ENCODE data around the gene OR2A12.

The OR2A12 gene

GRCh38 chr7:144130730-144131129, 44.7 kb downstream of the OR2A12 start:
- in situ Hi-C loops (cut with HindIII; ENCODE audit: low pct_unique_long_range_greater_than_20kb, low sequenced_read_pairs): no loop called here
- no peak for TF ChIP-seq JUND (IDR thresholded peaks at IDR 0.05; ENCODE audit: low read depth)

GRCh38 chr7:144132262-144132661, 46.2 kb downstream of the OR2A12 start:
- DNase-seq (ENCODE audit: low read depth in 1 of 2, low spot score in 1 of 2): no peak
- TF ChIP-seq JUND (IDR thresholded peaks at IDR 0.05; ENCODE audit: low read depth): no peak
- in situ Hi-C loops (cut with HindIII; ENCODE audit: low pct_unique_long_range_greater_than_20kb, low sequenced_read_pairs): no loop called here

More at GRCh38 chr7:144130730-144131129, 44.7 kb downstream of the OR2A12 start:
- no peak for DNase-seq (ENCODE audit: low read depth in 1 of 2, low spot score in 1 of 2)

GRCh38 chr7:144133307-144133706, 47.2 kb downstream of the OR2A12 start:
- no peak for DNase-seq (ENCODE audit: low read depth in 1 of 2, low spot score in 1 of 2)
- TF ChIP-seq JUND (IDR thresholded peaks at IDR 0.05; ENCODE audit: low read depth): no peak
- in situ Hi-C loops (cut with HindIII; ENCODE audit: low pct_unique_long_range_greater_than_20kb, low sequenced_read_pairs): no loop called here

GRCh38 chr7:144134116-144134515, 48.0 kb downstream of the OR2A12 start:
- DNase-seq (ENCODE audit: low read depth in 1 of 2, low spot score in 1 of 2): no peak
- no peak for TF ChIP-seq JUND (IDR thresholded peaks at IDR 0.05; ENCODE audit: low read depth)
- in situ Hi-C loops (cut with HindIII; ENCODE audit: low pct_unique_long_range_greater_than_20kb, low sequenced_read_pairs): no loop called here

- in situ Hi-C loops (cut with HindIII; ENCODE audit: low pct_unique_long_range_greater_than_20kb, low sequenced_read_pairs): no loop called here
- no peak for TF ChIP-seq JUND (IDR thresholded peaks at IDR 0.05; ENCODE audit: low read depth)
- no peak for DNase-seq (ENCODE audit: low read depth in 1 of 2, low spot score in 1 of 2)
Measured at GRCh38 chr7:144137501-144137900, 51.4 kb downstream of the OR2A12 start.

- in situ Hi-C loops (cut with HindIII; ENCODE audit: low pct_unique_long_range_greater_than_20kb, low sequenced_read_pairs): no loop called here
- no peak for TF ChIP-seq JUND (IDR thresholded peaks at IDR 0.05; ENCODE audit: low read depth)
Measured at GRCh38 chr7:144142187-144142586, 56.1 kb downstream of the OR2A12 start.

GRCh38 chr7:144144426-144144825, 58.3 kb downstream of the OR2A12 start:
- TF ChIP-seq JUND (IDR thresholded peaks at IDR 0.05; ENCODE audit: low read depth): no peak
- DNase-seq (ENCODE audit: low read depth in 1 of 2, low spot score in 1 of 2): no peak
- in situ Hi-C loops (cut with HindIII; ENCODE audit: low pct_unique_long_range_greater_than_20kb, low sequenced_read_pairs): no loop called here

More at GRCh38 chr7:144142187-144142586, 56.1 kb downstream of the OR2A12 start:
- no peak for DNase-seq (ENCODE audit: low read depth in 1 of 2, low spot score in 1 of 2)

GRCh38 chr7:144148224-144148827, 62.2 kb downstream of the OR2A12 start:
- TF ChIP-seq JUND (IDR thresholded peaks at IDR 0.05; ENCODE audit: low read depth): no peak
- in situ Hi-C loops (cut with HindIII; ENCODE audit: low pct_unique_long_range_greater_than_20kb, low sequenced_read_pairs): no loop called here
- no peak for DNase-seq (ENCODE audit: low read depth in 1 of 2, low spot score in 1 of 2)

All from T47D (cell line).